Right kidney (tissue), 9 donors: ENCODE data around the gene HAUS6.
A peak's percentile ranks its signal among the peaks of the same experiment; 100 is the strongest.
"Not testable (repeated sequence)": the region's sequence is repeated elsewhere in the genome, so short reads cannot be mapped to it uniquely, and the experiment has no call there.

Source experiments
- DNase-seq: peaks from one replicate; pipeline ENCODE4 v3.0.0-alpha.2; 2016
- long read RNA-seq, 8 donors: transcript quantifications; one replicate each; lab custom pipeline, GENCODE V29; 2026

Gene HAUS6, protein sequence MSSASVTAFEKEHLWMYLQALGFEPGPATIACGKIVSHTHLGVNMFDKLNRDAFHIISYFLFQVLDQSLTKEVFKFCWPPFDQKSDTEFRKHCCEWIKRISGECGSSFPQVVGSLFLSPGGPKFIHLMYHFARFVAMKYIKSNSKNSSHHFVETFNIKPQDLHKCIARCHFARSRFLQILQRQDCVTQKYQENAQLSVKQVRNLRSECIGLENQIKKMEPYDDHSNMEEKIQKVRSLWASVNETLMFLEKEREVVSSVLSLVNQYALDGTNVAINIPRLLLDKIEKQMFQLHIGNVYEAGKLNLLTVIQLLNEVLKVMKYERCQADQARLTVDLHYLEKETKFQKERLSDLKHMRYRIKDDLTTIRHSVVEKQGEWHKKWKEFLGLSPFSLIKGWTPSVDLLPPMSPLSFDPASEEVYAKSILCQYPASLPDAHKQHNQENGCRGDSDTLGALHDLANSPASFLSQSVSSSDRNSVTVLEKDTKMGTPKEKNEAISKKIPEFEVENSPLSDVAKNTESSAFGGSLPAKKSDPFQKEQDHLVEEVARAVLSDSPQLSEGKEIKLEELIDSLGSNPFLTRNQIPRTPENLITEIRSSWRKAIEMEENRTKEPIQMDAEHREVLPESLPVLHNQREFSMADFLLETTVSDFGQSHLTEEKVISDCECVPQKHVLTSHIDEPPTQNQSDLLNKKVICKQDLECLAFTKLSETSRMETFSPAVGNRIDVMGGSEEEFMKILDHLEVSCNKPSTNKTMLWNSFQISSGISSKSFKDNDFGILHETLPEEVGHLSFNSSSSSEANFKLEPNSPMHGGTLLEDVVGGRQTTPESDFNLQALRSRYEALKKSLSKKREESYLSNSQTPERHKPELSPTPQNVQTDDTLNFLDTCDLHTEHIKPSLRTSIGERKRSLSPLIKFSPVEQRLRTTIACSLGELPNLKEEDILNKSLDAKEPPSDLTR
- long read RNA-seq, donor 1, full-length matches to known transcripts, result 2 of 9 reads
- long read RNA-seq, donor 1, partial matches to known transcripts, result 7 of 9 reads
- long read RNA-seq, donor 1, other reads (novel, unspliced or antisense), result 0 of 9 reads
- long read RNA-seq, donor 2, full-length matches to known transcripts, result 1 of 1 reads
- long read RNA-seq, donor 2, partial matches to known transcripts, result 0 of 1 reads
- long read RNA-seq, donor 2, other reads (novel, unspliced or antisense), result 0 of 1 reads
- long read RNA-seq, donor 3, full-length matches to known transcripts, result 1 of 1 reads
- long read RNA-seq, donor 3, partial matches to known transcripts, result 0 of 1 reads
- long read RNA-seq, donor 3, other reads (novel, unspliced or antisense), result 0 of 1 reads
- long read RNA-seq, donor 4, full-length matches to known transcripts, result 1 of 1 reads
- long read RNA-seq, donor 4, partial matches to known transcripts, result 0 of 1 reads
- long read RNA-seq, donor 4, other reads (novel, unspliced or antisense), result 0 of 1 reads
- long read RNA-seq, donor 5, full-length matches to known transcripts, result 2 of 2 reads
- long read RNA-seq, donor 5, partial matches to known transcripts, result 0 of 2 reads
- long read RNA-seq, donor 5, other reads (novel, unspliced or antisense), result 0 of 2 reads
- long read RNA-seq, donor 6, result 0 reads
- long read RNA-seq, donor 7, full-length matches to known transcripts, result 3 of 3 reads
- long read RNA-seq, donor 7, partial matches to known transcripts, result 0 of 3 reads
- long read RNA-seq, donor 7, other reads (novel, unspliced or antisense), result 0 of 3 reads
- long read RNA-seq, donor 8, full-length matches to known transcripts, result 2 of 2 reads
- long read RNA-seq, donor 8, partial matches to known transcripts, result 0 of 2 reads
- long read RNA-seq, donor 8, other reads (novel, unspliced or antisense), result 0 of 2 reads

DNA sequence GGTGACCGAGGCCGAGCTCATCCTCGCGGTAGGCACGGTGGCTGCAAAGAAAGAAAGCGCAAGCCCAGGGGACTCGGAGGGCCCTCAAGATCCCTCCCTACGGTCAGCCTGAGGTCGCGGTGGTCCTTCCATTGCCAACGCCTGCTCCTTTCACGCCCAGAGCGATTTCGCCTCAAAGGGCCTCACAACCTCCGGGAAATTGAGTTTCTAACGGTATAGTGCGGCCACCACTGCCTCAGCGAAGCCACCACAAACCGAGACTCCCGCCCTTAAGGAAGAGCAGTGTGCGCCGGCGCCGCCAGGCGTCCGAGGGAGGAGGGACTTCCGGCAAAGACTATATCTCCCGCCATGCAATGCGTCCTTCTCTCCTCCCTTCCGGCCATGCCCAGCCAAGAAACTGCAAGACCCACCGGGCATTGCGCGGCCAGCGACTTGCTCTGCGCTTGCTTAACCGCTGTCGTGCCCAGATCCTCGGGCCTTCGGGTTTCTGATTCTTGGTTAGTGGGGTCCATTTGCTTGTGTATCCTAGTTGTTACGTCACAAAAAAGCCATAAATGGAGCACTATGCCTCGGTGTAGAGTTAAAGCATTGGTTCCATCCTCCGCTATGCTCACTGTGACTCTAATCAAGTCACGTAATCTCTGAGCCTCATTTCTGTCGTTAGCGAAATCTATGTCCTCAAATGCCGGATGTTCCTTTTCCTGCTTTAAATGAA lies at the start of gene HAUS6:
Gene HAUS6, minus strand, starts transcription at position 274 of the 715 bp plus-strand sequence. Its CDS starts 253 bp downstream, at position 21.
- peak; percentile 85 for DNase-seq

DNA sequence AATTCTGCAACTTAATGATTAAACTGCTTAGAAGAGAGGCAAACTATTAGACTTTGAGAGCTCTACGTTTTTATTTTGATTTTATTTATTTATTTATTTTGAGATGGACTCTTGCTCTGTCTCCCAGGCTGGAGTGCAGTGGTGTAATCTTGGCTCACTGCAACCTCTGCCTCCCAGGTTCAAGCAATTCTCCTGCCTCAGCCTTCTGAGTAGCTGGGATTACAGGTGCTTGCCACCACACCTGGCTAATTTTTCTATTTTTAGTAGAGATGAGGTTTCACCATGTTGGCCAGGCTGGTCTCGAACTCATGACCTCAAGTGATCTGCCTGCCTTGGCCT lies 49.4 kb upstream of the HAUS6 start:
- not testable (repeated sequence) for DNase-seq

DNA sequence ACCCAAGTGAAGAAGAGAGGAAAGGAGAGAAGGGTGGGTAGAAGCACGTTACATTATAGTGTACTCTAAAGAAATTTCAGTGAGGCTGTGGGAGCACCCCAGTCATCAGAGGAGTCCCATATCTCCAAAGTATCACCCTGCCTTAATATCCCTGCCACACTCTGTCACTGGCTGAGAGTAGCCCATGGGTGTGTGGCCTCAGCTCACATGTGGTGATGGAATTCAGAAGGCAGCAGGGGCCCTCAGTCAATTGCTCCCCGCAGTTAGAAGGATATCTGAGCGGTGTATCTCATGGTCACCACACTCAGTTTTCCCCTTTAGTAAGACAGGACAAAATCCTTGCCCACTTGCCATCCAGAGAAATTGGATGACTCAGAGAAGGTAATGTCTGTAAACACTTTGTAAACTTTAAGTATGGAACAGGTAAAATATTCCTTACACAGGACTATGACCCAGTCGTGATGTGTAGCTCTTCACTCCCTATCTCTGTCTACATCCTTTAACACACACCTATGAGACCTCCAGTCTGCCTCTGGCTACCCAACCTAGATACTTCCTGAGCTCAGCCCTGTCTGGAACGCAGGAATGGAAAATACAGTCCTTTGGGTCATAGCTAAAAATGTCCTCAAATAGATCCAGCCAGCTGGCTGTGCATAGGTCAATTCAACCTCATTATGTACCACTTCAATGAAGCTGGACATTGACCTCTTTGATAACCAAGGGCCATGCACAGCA lies 48.9 kb upstream of the HAUS6 start:
- DNase-seq, result no peak

DNA sequence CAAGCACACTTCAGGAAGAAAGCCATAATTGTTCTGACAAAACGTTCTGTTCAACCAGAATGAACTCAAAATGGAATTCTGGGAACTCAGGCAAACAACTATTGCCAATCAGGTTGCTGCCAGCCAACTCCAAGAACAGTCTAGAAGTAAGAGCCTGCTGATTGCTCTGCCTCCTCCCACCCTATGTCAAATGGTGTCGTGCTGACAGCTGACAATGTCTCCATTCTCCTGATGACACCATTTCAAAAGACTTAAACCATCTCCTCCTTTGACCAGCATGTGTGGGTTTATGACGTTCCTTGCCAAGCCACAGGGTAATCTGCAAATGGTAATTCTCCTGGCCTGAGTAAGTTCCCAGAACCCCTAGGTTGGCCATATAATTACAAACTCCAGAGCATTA lies 46.5 kb upstream of the HAUS6 start:
- DNase-seq, result no peak

DNA sequence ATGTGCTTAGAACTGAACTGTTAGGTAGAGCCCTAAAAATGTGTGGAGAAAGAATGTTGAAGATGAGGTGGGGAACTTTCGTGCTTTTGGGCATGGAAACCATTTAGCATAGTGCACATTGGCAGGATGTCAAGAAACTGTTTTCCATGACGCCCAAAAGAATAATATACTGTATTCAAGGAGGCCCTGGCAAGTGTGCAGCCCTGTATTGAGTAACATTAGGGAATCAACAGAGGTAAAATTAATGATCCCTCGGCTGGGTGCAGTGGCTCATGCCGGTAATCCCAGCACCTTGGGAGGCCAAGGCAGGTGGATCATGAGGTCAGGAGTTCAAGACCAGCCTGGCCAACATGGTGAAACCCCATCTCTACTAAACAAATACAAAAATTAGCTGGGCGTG lies 45.5 kb upstream of the HAUS6 start:
- DNase-seq, result no peak

DNA sequence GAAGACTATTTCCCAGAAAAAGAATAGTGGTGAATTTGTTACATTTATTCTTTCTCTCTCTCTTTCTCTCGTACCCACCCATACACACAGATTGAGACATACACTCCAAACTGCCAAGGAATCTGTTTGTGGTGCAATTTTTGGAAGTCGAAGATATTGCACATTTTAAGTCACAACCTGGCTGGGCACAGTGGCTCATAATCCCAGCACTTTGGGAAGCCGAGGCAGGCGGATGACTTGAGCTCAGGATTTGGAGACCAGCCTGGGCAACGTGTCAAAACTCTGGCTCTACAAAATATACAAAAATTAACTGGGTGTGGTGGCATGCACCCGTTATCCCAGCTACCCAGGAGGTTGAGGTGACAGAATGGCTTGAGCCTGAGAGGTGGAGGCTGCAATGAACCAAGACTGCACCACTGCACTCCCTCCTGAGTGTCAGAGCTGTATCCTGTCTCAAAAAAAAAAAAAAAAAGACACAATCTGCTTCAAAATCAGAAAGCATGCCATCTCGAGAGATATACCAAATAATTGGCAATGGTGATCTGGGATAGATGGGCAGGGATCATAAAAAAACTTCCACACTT lies 43.8 kb upstream of the HAUS6 start:
- DNase-seq, result no peak

DNA sequence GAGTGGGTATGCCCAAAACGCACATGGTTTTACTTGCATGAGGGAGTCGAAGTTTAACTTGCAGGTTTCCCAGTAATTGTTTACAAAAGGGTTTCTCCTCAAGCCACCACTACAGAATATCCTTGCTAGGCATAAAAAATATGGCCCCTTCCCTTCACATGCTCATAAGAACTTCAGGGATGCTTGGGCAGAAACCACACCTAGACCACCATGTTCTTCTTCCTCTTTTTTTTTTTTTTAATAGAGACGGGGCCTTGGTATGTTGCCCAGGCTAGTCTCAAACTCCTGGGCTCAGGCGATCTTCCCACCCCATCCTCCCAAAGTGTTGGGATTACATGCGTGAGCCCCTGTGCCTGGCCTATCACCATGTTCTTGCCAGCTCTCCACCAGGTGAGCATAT lies 43.2 kb upstream of the HAUS6 start:
- no peak for DNase-seq

DNA sequence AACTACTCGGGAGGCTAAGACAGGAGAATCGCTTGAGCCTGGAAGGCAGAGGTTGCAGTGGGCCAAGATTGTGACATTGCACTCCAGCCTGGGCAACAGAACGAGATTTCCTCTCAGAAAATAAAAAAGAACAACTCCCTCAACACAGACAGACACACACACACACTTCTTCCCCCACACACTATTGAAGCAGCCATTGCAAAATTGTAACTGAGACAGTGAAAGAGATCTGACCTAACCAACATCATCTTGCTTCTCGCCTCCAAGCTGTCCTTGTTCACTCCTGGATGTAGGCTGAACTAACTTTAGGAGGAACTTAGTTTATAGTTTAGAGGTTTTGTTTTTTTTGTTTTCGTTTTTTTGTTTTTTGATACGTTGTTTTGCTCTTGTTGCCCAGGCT lies 37.6 kb upstream of the HAUS6 start:
- no peak for DNase-seq

DNA sequence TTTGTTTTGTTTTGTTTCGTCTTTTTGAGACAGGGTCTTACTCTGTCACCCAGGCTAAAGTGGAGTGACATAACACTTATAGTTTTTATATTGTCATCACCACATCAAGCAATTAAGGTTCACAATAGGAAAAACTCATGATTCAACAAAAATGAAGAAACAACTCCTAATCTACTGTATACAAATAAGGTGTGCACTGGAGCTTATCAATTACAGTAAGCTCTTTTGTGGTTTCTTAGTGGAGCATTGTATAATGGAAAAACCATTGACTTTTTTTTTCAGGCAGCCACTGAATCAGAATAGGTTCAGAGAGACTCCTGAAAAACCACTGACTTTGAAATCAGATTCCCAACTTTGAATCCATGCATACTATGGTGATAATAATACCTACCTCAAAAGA lies 35.4 kb upstream of the HAUS6 start:
- no peak for DNase-seq

DNA sequence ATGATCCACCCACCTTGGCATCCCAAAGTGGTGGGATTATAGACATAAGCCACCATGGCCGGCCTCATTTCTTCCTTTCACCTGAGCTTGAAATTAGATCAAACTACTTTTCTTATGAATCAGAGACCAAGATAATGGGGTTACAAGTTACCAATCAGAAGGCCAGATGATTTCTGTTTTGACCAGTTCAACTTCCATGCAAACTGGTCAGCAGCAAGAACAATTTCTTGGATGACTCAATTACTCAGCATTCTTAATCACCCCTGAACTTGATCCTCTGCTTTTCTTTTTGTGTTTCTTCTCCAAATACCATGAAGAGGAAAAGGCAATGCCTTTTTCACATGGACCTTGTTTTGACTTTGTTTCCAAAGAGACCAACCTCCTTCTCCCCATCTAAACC lies 34.6 kb upstream of the HAUS6 start:
- DNase-seq, result no peak

DNA sequence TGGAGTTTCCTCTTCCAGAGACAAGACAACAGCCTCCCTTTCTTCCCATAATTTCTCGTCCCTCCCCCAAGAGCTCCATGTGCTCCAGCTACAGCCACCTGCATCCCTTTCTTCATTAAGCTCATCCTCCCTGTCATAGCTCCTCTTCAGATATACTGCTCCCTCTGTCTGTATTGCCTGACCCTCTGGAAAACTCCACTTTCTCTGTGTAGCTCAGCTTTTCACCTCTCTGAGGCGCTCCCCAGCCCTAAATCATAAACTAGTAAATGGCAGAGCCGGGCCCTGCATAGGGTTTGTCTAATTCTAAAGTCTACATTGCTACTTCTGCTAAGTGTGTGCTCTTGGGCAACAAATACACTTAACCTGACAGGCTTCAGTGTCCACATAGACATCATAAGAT lies 33.4 kb upstream of the HAUS6 start:
- DNase-seq, result no peak

DNA sequence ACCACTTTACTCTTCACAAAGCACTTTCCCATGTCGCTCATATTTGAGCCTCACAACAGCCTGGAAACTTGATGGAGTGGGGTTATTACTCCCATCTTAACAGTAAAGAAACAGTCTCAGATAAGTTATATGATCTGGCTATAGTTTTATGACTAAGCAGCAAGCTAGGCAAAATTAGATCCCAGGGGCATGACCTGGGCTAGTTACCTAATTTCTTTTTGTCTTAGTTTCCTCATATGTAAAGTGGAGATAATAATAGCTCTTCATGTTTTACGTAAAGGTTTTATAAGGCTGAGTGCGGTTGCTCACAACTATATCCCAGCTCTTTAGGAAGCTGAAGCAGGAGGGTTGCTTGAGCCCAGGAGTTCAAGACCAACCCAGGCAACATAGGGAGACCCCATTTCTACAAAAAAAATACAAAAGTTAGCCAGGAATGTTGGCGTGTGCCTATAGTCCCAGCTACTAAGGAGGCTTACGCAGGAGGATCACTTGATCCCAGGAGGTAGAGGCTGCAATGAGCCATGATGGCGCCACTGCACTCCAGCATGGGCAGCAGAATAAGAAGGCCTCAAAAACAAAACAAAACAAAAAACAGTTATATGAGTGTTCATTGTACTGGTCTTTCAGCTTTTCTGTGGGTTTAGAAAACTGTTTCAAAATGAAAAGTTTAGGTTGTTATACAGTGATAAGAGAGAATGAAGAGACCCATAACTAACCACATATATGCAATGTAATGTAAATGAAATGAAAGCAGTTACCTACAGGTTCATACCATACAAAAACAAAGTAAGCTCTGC lies 31.0 kb upstream of the HAUS6 start:
- DNase-seq, result no peak

DNA sequence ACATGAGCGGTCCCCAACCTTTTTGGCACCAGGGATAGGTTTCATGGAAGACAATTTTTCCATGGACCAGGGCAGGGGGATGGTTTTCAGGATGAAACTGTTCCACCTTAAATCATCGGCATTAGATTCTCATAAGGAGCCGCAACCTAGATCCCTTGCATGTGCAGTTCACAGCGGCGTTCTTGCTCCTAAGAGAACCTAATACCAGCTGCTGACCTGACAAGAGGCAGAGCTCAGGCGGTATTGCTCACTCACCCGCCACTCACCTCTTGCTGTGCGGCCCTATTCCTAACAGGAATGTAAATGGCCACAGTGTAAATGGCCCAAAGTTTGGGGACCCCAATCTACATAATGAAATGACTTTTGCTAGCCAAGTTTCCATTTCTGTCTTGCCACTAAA lies 27.7 kb upstream of the HAUS6 start:
- no peak for DNase-seq

DNA sequence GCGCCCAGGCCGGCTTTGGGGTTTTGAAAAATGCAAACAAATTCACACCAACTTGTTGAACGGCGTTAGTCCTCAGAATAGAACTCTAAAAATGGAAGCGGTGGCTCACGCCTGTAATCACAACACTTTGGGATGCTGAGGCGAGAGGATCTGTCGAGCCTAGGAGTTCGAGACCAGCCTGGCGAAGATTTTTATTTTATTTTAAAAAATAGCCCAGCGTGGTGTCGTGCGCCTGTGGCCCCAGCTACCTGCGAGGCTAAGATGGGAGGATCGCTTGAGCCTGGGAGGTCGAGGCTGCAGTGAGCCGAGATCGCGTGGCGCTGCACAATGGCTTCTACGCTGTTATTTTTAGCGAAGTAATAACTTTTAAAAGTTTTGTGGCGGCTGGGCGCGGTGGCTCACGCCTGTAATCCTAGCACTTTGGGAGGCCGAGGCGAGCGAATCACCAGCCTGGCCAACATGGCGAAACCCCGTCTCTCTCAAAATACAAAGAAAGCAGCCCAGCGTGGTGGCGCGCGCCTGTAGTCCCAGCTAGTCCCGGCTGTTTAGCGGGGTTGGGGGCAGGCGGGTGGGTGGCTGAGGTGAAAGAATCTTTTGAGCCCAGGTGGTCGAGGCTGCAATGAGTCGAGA lies 25.3 kb upstream of the HAUS6 start:
- no peak for DNase-seq

DNA sequence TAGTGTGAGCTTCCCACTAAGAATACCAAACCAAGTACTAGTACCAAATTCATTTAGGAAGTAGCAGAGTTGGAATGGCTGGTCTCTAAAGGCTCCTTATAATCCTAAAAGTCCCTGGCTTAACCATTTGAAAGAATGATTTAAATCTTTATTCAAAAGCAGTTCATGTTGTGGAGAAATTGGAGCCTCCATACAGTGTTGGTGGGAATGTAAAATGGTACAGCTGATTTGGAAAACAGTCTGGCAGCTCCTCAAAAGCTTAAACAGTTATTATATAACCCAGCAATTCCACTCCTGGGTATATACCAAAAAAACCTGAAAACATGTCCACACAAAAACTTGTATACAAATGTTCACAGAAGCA lies 21.7 kb upstream of the HAUS6 start:
- no peak for DNase-seq

DNA sequence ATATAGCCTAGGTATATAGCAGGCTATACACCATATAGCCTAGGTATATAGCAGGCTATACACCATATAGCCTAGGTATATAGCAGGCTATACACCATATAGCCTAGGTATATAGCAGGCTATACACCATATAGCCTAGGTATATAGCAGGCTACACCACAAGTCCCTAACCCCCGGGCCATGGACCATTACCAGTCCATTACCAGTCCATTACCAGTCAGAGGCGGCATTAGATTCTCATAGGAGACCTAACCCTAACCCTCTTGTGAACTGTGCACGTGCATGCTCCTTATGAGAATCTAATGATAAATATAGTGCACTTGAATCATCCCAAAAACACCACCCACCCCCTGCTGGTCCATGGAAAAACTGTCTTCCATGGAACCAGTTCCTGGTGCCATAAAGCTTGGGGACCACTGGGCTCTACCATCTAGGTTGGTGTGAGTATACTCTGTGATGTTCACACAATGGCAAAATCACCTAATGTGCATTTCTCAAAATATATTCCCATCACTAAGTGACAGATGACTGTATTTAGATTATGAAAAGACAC lies 19.9 kb upstream of the HAUS6 start:
- DNase-seq, result no peak

DNA sequence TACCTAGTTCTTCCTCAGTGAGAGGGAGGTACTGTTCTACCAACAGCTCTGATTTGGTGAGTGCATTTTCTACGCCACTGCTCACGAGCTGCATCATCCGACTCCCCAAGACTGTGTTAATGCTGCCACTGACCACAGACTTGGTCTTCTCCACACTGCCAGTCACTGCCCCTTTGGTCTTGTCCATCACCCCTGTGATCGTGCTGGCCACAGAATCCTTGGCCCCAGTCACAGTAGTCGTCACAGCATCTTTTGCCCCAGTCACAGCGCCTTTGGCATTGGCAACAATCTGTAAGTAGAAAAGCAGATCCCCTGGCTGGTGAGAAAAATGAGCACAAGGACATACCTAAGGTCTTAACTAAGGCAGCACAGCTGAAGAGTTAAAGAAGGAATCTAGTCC lies 18.2 kb upstream of the HAUS6 start:
- no peak for DNase-seq

DNA sequence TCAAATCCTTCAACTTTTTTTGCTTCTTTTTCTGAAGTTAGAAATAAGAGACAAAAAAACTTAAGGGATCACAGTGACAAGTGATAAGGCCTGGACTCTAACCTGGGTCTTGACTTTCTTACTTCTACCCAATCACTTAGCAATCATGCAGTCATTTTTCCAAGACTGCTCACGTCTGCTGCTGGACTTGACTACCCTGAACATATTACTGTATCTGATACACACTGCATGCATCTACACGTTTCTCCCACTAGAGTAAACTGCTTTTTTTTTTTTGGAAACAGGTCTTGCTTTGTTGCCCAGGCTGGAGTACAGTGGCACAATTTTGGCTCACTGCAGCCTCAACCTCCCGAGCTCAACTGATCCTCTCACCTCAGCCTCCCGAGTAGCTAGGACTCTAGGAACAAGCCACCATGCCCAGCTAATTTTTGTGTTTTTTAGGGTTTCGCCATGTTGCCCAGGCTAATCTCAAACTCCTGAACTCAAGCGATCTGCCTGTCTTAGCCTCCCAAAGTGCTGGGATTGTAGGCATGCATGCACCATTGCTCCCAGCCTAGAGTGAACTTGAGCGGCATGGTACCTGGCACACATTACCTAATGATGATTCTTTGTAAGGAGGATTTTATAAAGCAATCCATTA lies 17.2 kb upstream of the HAUS6 start:
- no peak for DNase-seq
